ENCODE results near the gene COL16A1.

Gene COL16A1

GRCh38 chr1:31643976-31644559, 59.7 kb downstream of the COL16A1 start:
- peak in 4 of 42 donors; percentile 15 to 41 (median 20) for DNase-seq
- intact Hi-C loops (cut with DNase I), result no loop called here

GRCh38 chr1:31642897-31643296, 60.9 kb downstream of the COL16A1 start:
- intact Hi-C loops (cut with DNase I), result no loop called here
- no peak for DNase-seq

- DNase-seq, result peak in 24 of 42 donors; percentile 11 to 79 (median 36)
- intact Hi-C loops (cut with DNase I), result no loop called here
Measured at GRCh38 chr1:31642366-31642765, 61.5 kb downstream of the COL16A1 start.

GRCh38 chr1:31640964-31641363, 62.9 kb downstream of the COL16A1 start:
- intact Hi-C loops (cut with DNase I), result no loop called here
- no peak for DNase-seq

GRCh38 chr1:31640179-31640578, 63.6 kb downstream of the COL16A1 start:
- intact Hi-C loops (cut with DNase I), result no loop called here
- no peak for DNase-seq

- intact Hi-C loops (cut with DNase I), result no loop called here
- DNase-seq, result peak in 4 of 42 donors; percentile 31 to 64 (median 46)
Measured at GRCh38 chr1:31639543-31639942, 64.3 kb downstream of the COL16A1 start.

GRCh38 chr1:31637915-31638673, 65.7 kb downstream of the COL16A1 start:
- intact Hi-C loops (cut with DNase I), result no loop called here
- no peak for DNase-seq

GRCh38 chr1:31633117-31633516, 70.7 kb downstream of the COL16A1 start:
- intact Hi-C loops (cut with DNase I), result no loop called here
- no peak for DNase-seq

GRCh38 chr1:31632649-31633048, 71.2 kb downstream of the COL16A1 start:
- intact Hi-C loops (cut with DNase I), result no loop called here
- DNase-seq, result no peak

GRCh38 chr1:31628931-31629556, 74.8 kb downstream of the COL16A1 start:
- intact Hi-C loops (cut with DNase I), result no loop called here
- DNase-seq, result no peak

GRCh38 chr1:31627930-31628559, 75.8 kb downstream of the COL16A1 start:
- DNase-seq, result peak in 23 of 42 donors; percentile 15 to 62 (median 35)
- intact Hi-C loops (cut with DNase I), result no loop called here

GRCh38 chr1:31627301-31627929, 76.4 kb downstream of the COL16A1 start:
- peak in 7 of 42 donors; percentile 14 to 59 (median 35) for DNase-seq
- intact Hi-C loops (cut with DNase I), result no loop called here

GRCh38 chr1:31626223-31627207, 77.3 kb downstream of the COL16A1 start:
- intact Hi-C loops (cut with DNase I), result no loop called here
- DNase-seq, result no peak

- intact Hi-C loops (cut with DNase I), result no loop called here
Measured at GRCh38 chr1:31625561-31626222, 78.1 kb downstream of the COL16A1 start.

GRCh38 chr1:31624731-31625514, 78.9 kb downstream of the COL16A1 start:
- intact Hi-C loops (cut with DNase I), result no loop called here
- DNase-seq, result no peak

More at GRCh38 chr1:31625561-31626222, 78.1 kb downstream of the COL16A1 start:
- DNase-seq, result no peak

- intact Hi-C loops (cut with DNase I), result no loop called here
- no peak for DNase-seq
Measured at GRCh38 chr1:31624309-31624708, 79.5 kb downstream of the COL16A1 start.

- DNase-seq, result no peak
- intact Hi-C loops (cut with DNase I), result no loop called here
Measured at GRCh38 chr1:31623365-31623764, 80.5 kb downstream of the COL16A1 start.
